Embryonic facial prominence (tissue), 1 donor: ENCODE results near the gene CALY.

Experiments
- DNase-seq: peaks from one replicate; pipeline ENCODE4 v3.0.0-alpha.2; 2016; ENCODE audit errors: extremely low spot score

The CALY gene

DNA sequence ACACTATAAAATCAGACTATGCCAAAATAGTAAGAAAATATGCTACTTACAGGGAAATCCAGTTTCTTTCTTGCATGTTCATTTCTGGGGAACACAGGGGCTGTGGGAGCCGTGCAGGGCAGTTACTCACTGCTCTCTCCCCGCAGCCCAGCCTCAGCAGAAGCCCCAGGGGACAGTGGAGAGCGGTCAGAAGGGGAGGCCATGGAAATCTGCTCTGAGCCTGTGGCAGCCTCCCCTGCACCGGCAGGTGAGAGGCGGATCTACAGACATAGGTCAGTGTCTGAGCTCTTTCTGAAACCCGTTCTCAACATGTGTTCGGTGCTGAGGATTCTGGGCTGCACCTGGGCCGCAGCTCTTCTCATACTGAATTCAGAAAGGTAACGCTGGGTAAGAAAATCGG is 25.1 kb downstream of the CALY start:
- no peak for DNase-seq

DNA sequence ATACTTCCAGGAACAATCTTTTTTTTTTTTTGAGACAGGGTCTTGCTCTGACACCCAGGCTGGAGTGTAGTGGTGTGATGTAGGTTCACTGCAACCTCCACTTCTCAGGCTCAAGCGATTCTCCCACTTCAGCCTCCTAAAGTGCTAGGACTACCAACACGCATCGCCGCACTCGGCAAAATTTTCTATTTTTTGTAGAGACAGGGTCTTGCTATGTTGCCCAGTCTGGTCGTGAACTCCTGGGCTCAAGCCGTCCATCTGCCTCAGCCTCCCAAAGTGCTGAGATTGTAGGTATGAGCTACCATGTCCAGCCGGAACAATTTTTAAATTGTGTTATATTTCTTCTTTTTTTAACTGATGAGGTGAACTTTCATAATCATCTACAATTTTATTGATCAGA is 25.9 kb downstream of the CALY start:
- no peak for DNase-seq

DNA sequence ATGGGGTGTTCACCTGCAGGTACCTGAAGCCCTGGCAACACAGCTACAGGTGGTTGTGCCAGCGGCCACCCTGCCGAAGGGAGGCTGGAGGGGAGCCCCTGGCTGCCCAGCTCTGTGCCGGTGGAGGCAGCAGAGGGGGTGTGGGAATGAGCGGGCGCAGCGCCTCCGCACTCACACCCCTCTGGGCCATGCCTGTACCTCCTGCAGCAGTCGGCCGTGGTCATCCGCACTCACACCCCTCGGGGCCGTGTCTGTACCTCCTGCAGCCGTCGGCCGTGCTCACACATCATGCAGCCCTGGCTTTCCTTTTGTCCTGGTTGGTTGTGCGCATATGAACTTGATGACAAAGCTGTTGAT is 26.3 kb downstream of the CALY start:
- DNase-seq = no peak

DNA sequence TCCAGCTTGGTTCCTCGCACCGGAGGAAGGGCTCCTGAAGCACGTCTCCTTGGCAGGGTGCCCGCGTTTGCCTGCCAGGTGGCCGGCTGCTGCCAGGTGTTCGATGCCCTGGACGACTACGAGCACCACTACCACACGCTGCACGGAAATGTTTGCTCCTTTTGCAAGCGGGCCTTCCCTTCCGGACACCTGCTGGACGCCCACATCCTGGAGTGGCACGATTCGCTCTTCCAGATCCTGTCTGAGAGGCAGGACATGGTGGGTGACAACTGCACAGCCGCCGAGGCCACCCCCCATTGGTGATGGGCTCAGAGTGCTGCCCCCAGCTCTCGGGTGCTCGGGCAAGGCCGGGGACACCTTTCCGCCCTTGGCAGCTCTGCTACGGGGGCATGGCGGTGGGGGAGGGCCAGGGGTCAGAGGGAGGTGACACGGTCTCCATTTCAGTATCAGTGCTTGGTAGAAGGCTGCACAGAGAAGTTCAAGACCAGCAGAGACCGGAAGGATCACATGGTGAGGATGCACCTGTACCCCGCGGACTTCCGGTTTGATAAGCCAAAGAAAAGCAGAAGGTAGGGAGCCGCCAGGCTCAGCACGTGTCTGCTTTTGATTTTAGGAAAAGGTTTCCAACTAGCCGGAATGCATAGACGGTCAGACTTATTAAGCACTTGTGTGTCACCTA is 26.8 kb downstream of the CALY start:
- no peak for DNase-seq

DNA sequence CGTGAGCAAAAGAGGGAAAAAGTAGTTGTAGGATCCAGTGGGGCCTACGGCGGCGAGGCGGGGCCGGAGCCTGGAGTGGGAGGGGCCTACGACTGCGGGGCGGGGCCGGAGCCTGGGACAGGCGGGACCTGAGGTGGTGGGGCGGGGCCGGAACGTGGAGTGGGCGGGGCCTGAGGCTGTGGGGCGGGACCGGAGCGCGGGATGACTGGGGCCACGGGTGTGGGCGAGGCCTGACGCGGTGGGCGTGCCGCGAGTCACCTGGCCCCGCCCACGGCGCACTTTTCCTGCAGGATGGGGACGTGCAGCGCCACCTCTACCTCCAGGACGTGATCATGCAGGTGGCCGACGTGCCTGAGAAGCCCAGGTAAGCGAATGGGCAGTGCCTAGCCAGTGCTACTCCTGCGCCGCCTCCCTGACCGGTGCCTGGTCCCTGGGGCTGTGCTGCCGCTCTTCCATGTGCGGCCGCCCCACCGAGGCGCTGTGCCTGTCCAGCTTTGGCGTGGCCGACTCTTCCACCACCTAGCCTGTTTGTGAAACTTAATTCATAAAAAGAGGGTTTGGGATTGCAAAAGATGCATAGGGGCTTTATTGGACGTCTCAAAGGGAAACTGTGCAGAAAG is 27.5 kb downstream of the CALY start:
- peak; percentile 56 for DNase-seq

DNA sequence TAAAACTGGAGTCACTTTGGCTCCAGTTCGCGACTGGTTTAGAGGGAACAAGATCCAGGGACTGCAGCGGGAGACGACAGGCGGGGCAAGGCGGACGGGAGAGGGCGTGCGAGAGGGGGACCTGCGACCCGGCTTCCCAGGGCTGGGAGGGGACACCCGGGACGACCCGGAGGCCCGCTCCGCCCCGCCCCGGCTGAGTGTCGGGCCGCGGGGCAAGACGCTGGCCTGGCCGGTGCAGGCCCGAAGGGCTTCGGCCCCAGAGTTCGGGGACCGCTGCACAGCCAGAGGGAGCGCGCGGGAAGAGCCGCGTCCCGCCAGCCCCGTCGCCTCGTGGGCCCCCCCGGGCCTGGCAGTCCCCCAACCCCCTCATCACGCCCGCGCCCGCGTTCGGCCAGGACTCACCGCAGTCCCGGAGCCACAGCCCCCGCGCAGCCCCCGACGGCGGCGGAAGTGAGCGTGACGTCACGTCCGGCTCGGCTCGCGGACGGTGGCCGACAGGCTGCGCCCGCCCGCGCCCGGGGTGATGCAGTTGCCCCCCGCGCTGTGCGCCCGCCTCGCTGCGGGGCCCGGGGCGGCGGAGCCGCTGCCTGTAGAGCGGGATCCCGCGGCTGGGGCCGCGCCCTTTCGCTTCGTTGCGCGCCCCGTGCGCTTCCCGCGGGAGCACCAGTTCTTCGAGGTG is 28.1 kb downstream of the CALY start, which contains the start of the genes TUBGCP2 and ZNF511:
TSS of gene TUBGCP2 (minus strand) at position 452 of the 679 bp plus-strand sequence. CDS start 5,931 bp downstream, outside the sequence.
TSS of gene ZNF511 (plus strand) at position 494 of the 679 bp plus-strand sequence. CDS start at position 524, 30 bp downstream.
- DNase-seq = peak; percentile 59

DNA sequence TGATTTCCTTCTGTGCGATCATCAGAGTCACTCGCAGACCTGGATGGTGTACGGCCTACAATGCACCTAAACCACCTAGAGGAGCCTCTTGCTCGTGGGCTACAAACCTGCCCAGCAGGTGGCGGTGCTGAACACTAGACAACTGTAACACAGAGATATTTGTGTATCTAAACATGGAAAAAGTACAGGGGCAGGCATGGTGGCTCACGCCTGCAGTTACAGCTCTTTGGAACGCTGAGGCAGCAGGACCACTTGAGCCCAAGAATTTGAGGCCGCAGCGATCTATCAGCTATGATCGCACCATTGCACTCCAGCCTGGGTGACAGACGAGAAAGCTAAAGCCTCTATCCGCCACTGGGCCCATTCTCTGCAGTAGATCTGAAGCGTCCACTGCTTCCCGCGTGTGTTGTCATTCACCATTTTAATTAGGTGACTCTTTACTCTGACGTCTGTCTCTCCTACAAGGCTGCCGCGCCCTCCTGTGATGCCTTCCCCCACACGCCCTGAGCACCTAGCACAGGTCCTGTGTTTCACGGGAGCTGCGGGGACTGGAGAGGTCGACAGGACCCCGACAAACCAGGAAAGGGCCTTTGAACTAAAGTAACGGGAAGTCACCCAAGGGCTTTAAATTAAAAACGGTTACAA is 28.8 kb downstream of the CALY start:
- DNase-seq = peak; percentile 40

DNA sequence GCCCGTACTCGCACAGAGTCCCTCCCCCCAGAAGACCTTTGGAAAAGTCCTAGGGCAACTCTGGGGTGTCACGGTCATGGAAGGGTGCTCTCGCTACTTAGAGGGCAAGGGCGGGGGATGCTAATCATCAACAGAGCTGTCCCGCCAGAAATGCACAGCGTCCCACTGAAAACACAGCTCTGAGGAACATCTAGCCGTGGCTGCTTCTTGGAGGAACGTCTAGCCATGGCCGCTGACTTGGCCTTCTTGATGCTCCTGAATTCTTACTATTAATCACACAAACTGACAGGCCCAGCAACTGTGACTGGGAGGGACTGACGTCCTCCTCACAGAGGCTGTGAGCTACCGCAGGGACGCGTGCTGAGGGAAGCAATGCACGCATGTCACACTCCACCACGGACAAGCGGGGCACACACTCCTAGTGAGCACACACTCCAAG is 29.7 kb downstream of the CALY start:
- no peak for DNase-seq

DNA sequence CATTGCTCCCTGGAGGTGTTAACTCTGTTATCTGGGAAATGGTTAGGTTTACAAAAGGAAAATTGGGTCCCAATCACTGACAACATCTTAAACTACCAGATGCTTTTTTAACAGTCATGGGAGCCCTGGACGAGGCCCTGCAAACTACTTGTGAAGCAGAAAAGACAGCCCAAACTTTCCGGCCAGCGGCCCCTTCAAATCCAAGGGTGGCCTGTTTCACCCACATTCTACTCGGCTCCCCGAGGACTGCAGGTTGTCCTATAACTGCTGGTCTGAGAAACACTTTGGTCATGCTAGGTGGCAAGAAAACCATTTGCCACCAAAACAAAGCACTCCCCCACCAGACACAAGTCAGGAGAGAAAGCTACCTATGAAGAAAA is 30.6 kb downstream of the CALY start:
- DNase-seq = no peak

DNA sequence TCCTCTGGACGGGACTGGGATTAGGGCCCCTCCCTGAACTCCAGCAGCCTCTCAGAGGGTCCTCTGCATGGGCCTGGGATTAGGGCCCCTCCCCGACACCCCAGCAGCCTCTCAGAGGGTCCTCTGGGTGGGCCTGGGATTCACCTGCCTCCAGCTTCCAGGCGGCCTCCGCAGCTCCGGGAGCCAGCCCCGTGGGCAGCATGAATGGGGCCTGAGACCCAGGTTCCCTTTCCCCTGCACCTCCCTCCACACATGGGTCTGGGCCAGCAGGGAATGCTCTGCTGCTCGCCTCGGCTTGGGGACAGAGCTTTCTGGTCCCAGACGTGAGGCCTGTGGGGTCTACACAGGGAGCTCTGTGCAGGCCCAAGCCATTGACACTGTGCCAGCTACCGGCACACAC is 33.5 kb downstream of the CALY start:
- DNase-seq = no peak

DNA sequence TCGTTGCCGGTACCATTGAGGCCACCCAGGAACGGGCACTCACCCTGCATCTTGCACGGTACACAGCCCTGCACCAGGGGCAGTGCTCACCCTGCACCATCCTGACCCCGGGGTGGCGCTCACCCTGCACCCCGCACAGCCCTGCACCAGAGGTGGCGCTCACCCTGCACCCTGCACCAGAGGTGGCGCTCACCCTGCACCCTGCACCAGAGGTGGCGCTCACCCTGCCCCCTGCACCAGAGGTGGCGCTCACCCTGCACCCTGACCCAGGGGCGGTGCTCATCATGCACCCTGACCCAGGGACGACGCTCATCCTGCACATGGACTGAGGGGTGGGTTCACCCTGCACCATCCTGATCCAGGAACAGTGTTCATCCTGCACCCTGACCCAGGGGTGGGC is 34.5 kb downstream of the CALY start:
- no peak for DNase-seq

DNA sequence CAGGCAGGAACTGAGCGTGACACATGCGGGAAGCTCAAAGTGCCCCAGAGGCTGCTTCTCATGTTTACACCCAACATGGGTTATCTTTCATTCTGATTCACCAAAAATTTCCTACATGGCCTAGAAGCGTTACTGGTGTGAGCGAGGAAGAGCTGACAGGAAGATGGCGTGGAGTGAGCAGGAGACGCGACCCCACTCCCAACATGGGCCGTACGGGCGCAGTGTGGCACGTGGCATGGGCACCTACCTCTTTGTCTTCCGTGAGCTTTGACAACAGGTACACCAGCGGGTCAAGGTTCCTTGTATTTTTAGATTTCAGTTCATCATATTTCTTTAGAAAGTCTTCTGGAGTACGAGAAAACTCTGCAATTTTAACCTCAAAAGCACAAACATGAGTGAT is 37.0 kb downstream of the CALY start:
- no peak for DNase-seq

DNA sequence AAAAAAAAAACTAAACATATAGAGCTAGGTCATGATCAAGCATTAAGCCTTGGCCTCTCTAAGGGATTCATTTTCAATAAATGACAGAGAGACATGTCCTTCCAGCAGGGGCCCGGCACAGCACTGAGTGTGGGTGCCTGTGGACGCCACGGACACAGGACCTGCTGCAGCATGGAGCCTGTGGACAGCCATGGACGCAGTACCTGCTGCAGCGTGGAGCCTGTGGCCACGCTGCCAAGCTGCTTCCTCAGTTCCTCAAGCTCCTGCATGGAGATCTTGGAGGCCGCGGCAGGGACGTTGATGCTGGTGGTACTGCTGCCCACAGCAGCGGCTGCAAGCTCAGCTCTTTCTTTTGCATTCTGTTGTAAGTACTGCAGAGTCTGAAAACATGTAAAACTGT is 37.5 kb downstream of the CALY start:
- DNase-seq = no peak

DNA sequence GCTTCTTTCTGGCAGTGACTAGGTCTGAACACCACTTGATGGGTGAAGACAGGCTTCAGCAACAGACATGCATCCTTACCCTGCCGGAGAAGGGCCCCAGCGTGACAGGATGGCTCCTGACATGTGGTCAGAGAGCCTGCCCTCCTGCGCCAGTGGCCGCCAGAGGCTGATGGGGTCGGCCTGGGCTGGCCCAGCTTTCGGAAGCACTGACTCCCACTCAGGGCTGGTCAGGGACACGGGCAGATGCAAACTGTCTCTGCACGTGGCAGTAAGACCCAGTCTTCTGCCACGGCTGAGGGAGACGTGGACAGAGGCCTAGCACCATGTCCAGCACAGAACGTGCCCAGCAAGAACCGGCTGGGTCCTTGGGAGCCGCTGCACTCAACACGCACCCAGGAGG is 38.2 kb downstream of the CALY start:
- DNase-seq = no peak

DNA sequence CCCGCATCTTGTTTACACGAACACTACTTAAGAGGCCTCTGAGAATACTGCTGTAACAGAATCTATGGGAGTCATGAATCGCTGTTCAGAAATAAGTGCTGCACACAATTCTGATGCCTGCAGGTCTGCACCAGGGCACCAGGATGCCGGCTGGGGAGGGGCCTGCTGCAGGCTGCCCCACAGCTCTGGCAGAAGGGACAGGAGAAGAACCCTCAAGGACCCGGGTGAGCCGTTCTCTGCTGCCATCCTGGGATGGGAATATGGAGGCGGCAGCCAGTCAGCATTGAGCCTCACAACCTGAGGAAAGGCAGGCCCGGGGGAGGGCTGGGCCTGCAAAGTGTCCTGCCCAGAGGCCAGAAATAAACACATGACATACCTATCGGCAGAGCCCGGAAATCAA is 39.2 kb downstream of the CALY start:
- DNase-seq = no peak

DNA sequence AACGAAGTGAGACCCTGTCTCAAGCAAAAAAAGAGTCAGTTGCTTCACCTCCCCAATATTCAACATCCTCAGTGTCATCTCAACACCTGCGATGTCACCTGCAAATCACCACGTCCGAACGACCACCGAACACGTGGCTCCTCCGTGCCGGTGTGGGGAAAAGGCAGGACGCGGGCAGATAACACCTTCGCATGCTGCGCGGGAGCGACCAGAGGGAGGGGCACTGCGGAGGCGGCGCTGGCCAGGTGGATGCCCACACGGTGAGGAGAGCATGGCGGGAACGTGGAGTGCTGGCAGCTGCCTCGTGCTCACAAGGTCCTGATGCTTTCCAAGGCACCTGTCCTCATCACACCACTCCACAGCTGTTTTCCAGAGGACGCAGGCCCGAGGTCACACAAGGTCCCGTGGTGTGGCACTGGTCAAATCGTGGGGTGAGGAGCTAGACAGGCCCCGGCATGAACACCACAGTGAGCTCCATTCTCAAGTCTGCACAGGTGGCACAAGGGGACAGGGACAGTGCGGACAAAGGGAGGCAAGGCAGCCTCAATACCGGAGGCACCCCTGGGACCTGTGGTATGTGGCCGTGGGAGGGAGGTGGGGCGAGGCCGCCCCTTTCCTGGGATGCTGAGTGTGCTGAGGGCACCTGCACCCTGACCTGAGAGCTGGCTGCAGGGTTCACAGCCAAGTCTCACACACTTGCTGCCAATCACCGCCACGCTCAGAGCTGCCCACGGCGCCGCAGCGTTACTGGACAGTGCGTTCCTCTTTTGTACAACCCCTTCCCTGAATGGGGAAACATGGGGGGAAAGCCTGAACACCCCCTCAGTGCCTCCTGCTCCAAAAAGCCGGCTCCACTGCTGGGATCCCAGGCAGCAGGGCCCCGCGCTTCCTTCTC is 41.0 kb downstream of the CALY start:
- DNase-seq = no peak

DNA sequence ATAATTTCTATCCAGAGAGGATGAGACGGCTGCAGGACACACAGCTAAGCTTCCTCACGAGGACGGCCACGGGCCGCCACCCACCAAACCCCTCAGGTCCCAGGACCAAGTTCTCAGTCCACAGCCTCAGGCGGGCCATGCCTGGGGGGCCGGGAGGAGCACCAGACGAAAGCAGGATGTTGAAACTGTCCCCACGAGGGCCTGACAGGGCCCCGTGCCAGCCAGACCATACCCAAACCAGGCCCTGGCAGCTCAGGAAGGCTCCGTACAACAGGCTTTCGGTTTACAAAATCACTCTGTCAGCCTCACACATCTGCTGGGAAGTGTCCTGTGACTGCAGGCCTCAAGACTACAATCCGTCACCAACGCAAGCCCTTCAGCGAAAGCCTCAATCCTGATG is 42.5 kb downstream of the CALY start:
- DNase-seq = no peak

DNA sequence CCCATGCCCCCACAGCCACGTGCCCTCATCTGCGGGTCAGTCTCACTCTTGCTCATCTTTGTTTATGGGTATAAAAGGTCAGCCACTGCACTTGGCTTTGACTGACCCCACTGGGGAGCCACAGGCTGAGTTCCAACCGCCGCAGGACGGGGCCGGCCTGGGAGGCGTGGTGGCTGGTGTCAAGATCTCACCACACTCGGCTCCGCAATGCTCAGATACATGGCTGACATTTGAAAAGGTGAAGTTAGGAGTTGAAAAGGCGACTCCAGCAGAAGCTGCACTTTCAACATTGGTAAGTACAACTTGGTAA is 42.9 kb downstream of the CALY start:
- no peak for DNase-seq

DNA sequence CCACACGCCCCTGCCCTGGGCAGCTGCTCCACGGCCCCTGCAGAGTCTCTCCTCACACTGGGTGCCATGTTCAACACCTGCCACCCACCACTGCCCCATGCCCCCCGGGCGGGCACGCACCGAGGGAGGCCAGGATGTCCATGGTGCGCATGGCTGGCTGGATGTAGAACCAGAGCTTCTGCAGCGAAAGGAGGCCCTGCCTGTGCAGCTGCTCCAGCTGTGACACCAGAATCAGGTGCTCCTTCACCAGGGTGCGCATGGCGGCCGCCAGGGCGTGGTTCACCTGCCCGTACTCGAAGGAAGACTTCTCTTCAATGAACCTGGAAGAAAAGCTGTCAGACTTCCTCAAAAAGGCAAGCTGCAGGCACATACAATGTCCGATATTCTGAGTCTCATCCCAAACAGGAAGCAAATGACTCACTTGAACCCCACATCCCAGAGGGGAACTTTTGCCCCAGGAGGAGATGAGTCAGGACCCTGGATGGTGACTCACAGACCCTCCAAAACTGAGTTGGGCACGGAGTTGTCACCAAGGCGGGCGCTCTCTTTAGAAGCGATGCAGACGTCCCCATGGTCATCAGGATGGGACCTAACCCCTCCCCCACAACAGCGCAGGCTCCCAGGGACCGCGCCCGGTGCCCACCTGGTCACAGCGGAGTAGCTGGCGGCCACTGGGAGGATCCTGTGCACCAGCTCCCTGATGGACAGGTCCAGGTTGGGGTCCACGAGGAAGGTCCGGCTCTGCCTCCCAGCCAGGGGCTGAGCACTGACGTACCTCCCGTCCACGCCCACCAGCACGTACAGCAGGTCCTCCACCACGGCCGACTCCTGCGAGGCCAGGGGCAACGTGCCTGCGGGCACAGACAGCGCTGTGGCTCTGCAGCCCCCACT is 43.5 kb downstream of the CALY start:
- no peak for DNase-seq

DNA sequence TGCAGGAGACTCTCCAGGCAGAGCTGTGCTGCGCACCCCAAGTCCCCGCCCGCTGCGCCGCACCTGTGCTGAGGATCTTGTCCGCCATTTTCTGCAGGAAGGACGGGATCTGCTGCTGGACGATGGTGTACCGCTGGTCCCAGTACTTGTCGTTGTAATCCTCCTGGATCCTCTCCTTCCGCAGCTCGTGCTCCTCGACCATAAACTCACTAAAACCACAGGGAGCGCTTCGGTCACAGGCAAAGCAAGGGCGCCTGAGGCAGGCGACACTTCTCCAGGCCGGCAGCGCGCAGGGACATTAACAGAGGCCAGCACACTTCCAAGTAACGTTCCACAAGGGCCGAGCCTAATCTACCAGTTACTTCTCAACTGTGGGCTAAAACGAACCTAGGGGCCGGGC is 46.9 kb downstream of the CALY start:
- no peak for DNase-seq
